ENCODE data around the gene TMEM151B. TPM values are rescaled to one million over a fixed set of nuclear protein-coding genes. Genes with fewer than 3 reads are reported as not detected.

The TMEM151B gene
- total and polyA plus RNA-seq, 2 of the 13 experiments (the other 11 are each of a cell fraction or from before 2014, with no cell fraction given): not detected

DNA sequence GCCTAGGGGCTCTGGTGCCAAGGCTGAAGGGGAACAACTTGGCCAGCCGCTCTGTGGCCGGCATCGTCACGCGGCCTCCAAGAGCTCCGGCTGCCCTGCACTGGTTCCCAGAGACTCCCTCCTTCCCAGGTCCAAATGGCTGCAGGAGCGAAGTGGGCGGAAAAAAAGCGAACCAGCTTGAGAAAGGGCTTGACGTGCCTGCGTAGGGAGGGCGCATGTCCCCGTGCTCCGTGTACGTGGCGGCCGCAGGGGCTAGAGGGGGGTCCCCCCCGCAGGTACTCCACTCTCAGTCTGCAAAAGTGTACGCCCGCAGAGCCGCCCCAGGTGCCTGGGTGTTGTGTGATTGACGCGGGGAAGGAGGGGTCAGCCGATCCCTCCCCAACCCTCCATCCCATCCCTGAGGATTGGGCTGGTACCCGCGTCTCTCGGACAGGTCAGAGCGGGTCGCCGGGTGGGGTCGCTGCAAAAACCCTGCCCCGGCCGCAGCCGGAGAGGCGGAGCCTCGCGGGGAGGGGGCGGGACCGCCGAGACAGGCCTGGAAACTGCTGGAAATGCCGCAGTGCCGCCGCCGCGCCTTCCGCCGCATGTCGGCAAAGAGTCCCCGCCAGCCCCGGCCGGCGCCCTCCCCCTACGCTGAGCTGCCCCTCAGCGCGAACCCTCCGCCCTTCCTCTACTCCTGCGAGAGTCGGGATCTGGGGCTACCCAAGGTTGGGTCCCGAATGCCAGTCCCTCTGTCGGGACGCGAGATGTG, 24.2 kb upstream of the TMEM151B start (continued):
- TF ChIP-seq CCAR2 (optimal IDR thresholded peaks at IDR 0.05; ENCODE audit: low read depth, low read length) (no peak), RFX3 (CRISPR knock-in tag; IDR thresholded peaks at IDR 0.05) (no peak), SRSF1 (optimal IDR thresholded peaks at IDR 0.05; ENCODE audit: low read depth, low read length) (peak; percentile 96), ZSCAN20 (CRISPR knock-in tag; IDR thresholded peaks at IDR 0.05; ENCODE audit: borderline replicate concordance) (peak; percentile 85; the same call in 1 of the 2 replicates), RBAK (CRISPR knock-in tag; IDR thresholded peaks at IDR 0.05) (peak; percentile 66; the same call in 1 of the 2 replicates), ZNF709 (CRISPR knock-in tag; IDR thresholded peaks at IDR 0.05) (no peak), GFI1 (CRISPR knock-in tag; IDR thresholded peaks at IDR 0.05; ENCODE audit: borderline replicate concordance) (peak; percentile 87), SALL1 (CRISPR knock-in tag; IDR thresholded peaks at IDR 0.05) (peak; percentile 57), ZNF382 (CRISPR knock-in tag; IDR thresholded peaks at IDR 0.05; ENCODE audit: borderline replicate concordance) (no peak), ZFP36 (IDR thresholded peaks at IDR 0.05; ENCODE audit: borderline replicate concordance, low read depth, low read length, partially characterized antibody) (no peak), RARG (CRISPR knock-in tag; IDR thresholded peaks at IDR 0.05; ENCODE audit: low read depth) (0 out of 2 replicates have a peak, but pooled peaks have one; percentile 12), ZNF564 (CRISPR knock-in tag; IDR thresholded peaks at IDR 0.05) (peak; percentile 74), ARNTL (CRISPR knock-in tag; IDR thresholded peaks at IDR 0.05) (no peak), PAWR (CRISPR knock-in tag; IDR thresholded peaks at IDR 0.05; ENCODE audit: borderline replicate concordance) (no peak), HOXA3 (CRISPR knock-in tag; IDR thresholded peaks at IDR 0.05) (peak; percentile 89), SNAI1 (CRISPR knock-in tag; IDR thresholded peaks at IDR 0.05; ENCODE audit: borderline replicate concordance) (peak; percentile 86), ZSCAN30 (CRISPR knock-in tag; IDR thresholded peaks at IDR 0.05) (peak; percentile 88; the same call in 1 of the 2 replicates), ZNF737 (CRISPR knock-in tag; IDR thresholded peaks at IDR 0.05; ENCODE audit: borderline replicate concordance) (no peak; the same call in 1 of the 2 replicates), RCOR2 (CRISPR knock-in tag; IDR thresholded peaks at IDR 0.05) (no peak), SSRP1 (CRISPR knock-in tag; IDR thresholded peaks at IDR 0.05) (no peak), ZNF781 (CRISPR knock-in tag; IDR thresholded peaks at IDR 0.05; ENCODE audit: borderline replicate concordance, not compliant biosample characterization) (peak; percentile 79), KAT2B (IDR thresholded peaks at IDR 0.05; ENCODE audit: borderline replicate concordance, low read depth, low read length) (no peak), SMC3 (IDR thresholded peaks at IDR 0.05; ENCODE audit: low read length) (no peak), ZBTB7A (CRISPR knock-in tag; IDR thresholded peaks at IDR 0.05) (no peak; the same call in 1 of the 2 replicates)
- TF ChIP-seq, protein P1, sequence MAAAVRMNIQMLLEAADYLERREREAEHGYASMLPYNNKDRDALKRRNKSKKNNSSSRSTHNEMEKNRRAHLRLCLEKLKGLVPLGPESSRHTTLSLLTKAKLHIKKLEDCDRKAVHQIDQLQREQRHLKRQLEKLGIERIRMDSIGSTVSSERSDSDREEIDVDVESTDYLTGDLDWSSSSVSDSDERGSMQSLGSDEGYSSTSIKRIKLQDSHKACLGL (CRISPR knock-in tag; IDR thresholded peaks at IDR 0.05): peak; percentile 83; the same call in 1 of the 2 replicates
- TF ChIP-seq, protein P2, sequence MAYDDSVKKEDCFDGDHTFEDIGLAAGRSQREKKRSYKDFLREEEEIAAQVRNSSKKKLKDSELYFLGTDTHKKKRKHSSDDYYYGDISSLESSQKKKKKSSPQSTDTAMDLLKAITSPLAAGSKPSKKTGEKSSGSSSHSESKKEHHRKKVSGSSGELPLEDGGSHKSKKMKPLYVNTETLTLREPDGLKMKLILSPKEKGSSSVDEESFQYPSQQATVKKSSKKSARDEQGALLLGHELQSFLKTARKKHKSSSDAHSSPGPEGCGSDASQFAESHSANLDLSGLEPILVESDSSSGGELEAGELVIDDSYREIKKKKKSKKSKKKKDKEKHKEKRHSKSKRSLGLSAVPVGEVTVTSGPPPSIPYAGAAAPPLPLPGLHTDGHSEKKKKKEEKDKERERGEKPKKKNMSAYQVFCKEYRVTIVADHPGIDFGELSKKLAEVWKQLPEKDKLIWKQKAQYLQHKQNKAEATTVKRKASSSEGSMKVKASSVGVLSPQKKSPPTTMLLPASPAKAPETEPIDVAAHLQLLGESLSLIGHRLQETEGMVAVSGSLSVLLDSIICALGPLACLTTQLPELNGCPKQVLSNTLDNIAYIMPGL (CRISPR knock-in tag; IDR thresholded peaks at IDR 0.05; ENCODE audit: borderline replicate concordance in 1 of 2, low read depth in 1 of 2): peak; percentile 63 to 73; a peak in 3 of 4 replicates

All from HepG2 (cell line).